Measurements from ENCODE around the gene CDKL2.
"Not testable (repeated sequence)": the region's sequence is repeated elsewhere in the genome, so short reads cannot be mapped to it uniquely, and the experiment has no call there.

Gene CDKL2

DNA sequence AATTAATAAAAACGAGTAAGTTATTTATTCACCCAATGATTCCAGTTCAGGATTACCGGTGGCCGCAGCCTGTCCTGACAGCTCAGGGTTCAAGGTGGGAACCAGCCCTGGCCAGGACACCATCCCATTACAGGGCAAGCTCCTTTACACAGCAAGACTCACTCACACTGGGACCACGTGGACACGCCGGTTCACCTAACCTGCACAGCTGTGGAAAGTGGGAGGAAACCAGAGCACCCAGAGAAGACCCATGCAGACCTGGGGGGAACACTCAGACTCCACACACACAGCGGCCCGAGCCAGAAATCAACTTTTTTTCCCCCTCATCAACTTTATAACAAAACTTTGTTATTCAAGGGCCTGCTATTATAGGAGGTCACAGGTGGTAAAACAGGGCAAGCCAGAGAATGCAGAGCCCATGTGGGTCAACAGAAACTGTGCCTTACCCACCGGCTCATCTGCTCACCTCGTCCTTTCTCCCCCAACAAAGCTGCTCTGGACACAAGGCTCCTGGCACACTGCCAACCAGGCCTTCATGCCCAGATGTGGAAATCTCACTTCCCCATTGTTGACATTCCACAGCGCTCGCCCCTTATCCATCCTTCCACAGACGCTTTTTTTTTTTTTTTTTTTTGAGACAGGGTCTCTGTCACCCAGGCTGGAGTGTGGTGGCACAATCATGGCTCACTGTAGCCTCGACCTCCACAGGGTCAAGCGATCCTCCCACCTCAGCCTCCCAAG, 82.5 kb downstream of the CDKL2 start:
- DNase-seq, result no peak

DNA sequence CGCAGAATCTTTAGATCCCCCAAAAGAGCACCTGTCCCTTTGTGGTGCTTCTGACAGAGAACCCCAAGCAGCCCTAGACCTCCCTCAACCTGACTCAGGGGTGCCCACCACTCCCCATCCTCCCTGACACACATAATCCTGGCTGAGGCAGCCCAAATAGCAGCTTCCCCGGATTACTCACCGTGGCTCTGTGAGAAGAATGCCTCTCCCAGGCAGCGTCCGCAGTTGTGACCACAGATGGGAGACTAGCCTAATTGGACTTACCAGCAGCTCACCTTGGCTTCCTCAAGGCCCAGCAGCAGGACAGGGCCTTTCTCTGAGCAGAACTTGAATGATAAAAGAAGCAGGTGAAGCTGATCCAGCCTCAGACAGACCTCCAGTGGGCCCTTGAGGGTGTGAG, 84.8 kb downstream of the CDKL2 start:
- no peak for DNase-seq

DNA sequence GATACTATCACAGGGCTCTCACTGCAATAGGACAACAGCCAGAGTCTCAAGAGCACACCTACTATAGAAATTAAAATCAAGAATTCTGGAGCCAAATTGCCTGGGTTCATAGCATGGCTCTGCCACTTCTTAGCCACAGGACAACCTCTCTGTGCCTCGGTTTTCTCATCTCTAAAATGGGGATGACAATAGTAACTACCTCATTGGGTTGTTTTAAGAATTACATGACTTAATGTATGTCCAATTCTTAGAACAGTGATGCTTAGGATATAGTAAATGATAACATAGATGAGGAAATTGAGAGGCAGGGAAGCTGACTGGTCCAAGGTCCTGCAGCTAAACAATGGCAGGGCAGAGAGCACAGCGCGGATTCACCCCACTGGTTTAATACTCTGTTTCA, 85.5 kb downstream of the CDKL2 start:
- DNase-seq, result no peak

GRCh38 chr4:75544220-75544619, 86.1 kb downstream of the CDKL2 start:
- DNase-seq, result not testable (repeated sequence)

- no peak for DNase-seq
Observed at GRCh38 chr4:75542824-75543223, 87.5 kb downstream of the CDKL2 start.

- not testable (repeated sequence) for DNase-seq
Observed at GRCh38 chr4:75537308-75537707, 93.0 kb downstream of the CDKL2 start.

DNA sequence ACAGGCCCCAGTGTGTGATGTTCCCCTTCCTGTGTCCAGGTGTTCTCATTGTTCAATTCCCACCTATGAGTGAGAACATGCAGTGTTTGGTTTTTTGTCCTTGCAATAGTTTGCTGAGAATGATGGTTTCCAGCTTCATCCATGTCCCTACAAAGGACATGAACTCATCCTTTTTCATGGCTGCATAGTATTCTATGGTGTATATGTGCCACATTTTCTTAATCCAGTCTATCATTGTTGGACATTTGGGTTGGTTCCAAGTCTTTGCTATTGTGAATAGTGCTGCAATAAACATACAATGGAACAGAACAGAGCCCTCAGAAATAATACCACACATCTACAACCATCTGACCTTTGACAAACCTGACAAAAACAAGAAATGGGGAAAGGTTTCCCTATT, 96.4 kb downstream of the CDKL2 start:
- not testable (repeated sequence) for DNase-seq

GRCh38 chr4:75533339-75533887, 96.9 kb downstream of the CDKL2 start:
- not testable (repeated sequence) for DNase-seq

DNA sequence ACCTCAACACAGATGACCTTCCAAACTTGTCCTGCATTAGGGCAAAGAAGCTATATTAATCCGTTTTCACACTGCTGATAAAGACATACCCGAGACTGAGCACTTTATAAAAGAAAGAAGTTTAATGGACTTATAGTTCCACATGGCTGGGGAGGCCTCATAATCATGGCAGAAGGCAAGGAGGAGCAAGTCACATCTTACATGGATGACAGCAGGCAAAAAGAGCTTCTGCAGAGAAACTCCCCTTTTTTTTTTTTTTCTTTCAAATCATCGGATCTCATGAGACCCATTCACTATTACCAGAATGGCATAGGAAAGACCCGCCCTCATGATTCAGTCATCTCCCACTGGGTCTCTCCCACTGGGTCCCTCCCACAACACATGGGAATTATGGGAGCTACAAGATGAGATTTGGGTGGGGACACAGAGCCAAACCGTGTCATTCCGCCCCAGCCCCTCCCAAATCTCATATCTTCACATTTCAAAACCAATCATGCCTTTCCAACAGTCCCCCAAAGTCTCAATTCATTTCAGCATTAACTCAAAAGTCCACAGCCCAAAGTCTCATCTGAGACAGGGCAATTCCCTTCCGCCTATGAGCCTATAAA, 98.7 kb downstream of the CDKL2 start:
- DNase-seq, result not testable (repeated sequence)

DNA sequence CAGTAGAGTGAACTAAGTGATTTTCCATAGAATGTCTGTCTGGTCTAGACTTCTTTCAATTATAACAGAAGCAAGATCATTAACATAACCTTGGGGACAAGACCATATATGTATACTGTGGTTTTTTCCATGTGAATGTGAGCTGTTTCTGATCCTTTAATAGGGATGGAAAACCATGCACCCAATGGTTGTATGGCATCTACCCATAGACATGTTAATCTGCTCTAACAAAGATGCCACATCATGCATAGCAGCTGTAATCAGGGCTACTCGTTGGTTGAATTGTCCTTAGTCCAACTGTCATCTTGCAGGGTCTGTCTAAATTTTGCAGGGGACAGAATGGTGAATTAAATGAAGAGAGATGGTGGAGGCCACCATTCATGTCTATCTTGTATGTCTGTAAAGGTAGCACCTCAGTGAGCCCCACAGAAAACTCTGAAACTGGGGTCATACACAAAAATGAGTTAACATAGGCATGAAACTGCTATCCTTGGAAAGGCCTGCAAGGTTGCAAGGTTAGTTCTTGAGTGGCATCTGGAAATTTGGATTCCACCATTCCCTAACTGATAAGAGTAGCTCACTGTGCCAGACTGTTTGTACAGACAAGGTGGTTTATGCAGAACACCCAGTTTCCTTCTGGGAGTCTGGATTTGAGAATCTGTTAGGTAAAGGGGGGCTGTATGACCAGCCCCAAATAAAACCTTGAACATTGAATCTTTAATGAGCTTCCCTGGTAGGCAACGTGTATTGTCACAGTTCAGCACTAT, 99.6 kb downstream of the CDKL2 start:
- no peak for DNase-seq

Measured in DMS79 (cell line).